HUES6 (cell line): ENCODE results near the gene SPDYE3.
"Not testable (repeated sequence)": the region's sequence is repeated elsewhere in the genome, so short reads cannot be mapped to it uniquely, and the experiment has no call there.

Source experiments
- H3K27ac ChIP-seq: 2 replicates; pipeline ENCODE4 v1.7.0; 2013; ENCODE audit warnings: low read depth, mild to moderate bottlenecking, low read length, inconsistent platforms
- H3K27me3 ChIP-seq: 2 replicates; pipeline ENCODE4 v1.6.1; 2013; ENCODE audit warnings: low read length; ENCODE audit not compliant: control insufficient read depth, insufficient read depth
- H3K36me3 ChIP-seq: 2 replicates; pipeline ENCODE4 v1.6.1; 2013; ENCODE audit warnings: low read length; ENCODE audit not compliant: control insufficient read depth, insufficient read depth
- H3K4me1 ChIP-seq: 2 replicates; pipeline ENCODE4 v1.6.1; 2013; ENCODE audit warnings: low read length; ENCODE audit not compliant: control insufficient read depth, insufficient read depth
- H3K4me3 ChIP-seq: 2 replicates; pipeline ENCODE4 v1.5.1; 2013; ENCODE audit warnings: low read depth, low read length
- H3K9ac ChIP-seq: one replicate; pipeline ENCODE4 v1.6.1; 2013; ENCODE audit warnings: mild to moderate bottlenecking, low read length
- H3K9me3 ChIP-seq: 2 replicates; pipeline ENCODE4 v1.6.1; 2013; ENCODE audit warnings: low read depth, low read length; ENCODE audit not compliant: control insufficient read depth, insufficient read depth

Gene SPDYE3

DNA sequence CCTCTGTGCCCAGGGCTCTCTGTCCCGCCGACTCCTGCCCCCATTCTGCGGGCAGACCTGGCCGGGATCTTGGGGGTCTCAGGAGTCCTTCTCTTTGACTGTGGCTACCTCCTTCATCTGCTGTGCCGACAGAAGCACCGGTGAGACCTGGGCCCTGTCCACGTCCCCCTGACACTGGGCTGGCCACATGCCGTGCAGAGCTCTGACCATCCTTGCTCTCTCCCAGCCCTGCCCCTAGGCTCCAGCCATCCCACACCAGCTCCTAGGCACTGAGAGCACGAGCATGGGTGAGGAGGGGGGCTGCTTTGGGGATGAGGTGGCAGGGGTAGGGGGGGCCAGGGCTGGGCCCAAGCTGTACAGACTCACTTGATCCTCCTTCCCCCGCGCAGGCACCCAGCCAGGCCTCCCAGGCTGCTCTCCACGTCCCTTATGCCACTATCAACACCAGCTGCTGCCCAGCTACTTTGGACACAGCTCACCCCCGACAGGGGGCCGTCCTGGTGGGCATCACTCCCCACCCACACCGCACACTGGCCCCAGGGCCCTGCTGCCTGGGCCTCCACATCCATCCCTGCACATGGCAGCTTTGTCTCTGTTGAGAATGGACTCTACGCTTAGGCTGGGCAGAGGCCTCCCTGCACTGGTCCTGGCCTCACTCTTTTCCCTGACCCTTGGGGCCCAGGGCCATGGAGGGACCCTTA lies 45.6 kb downstream of the SPDYE3 start:
- peaks cover 93% of the 10 kb centered on the region for H3K36me3 ChIP-seq
- H3K27ac ChIP-seq, result no peak overlapping the region
- H3K4me3 ChIP-seq, result no peak overlapping the region
- no peaks in the 10 kb centered on the region for H3K9me3 ChIP-seq
- H3K9ac ChIP-seq, result no peak overlapping the region
- H3K27me3 ChIP-seq, result no peaks in the 10 kb centered on the region
- H3K4me1 ChIP-seq, result no peaks in the 10 kb centered on the region

GRCh38 chr7:100353685-100354330 lies 46.3 kb downstream of the SPDYE3 start:
- no peak overlapping the region for H3K4me3 ChIP-seq
- H3K27me3 ChIP-seq, result no peaks in the 10 kb centered on the region
- no peaks in the 10 kb centered on the region for H3K9me3 ChIP-seq
- H3K9ac ChIP-seq, result no peak overlapping the region
- H3K36me3 ChIP-seq, result peaks cover 96% of the 10 kb centered on the region
- no peaks in the 10 kb centered on the region for H3K4me1 ChIP-seq
- H3K27ac ChIP-seq, result no peak overlapping the region

- no peaks in the 10 kb centered on the region for H3K4me1 ChIP-seq
- H3K4me3 ChIP-seq, result no peak overlapping the region
- no peaks in the 10 kb centered on the region for H3K9me3 ChIP-seq
- H3K27me3 ChIP-seq, result no peaks in the 10 kb centered on the region
- no peak overlapping the region for H3K27ac ChIP-seq
- H3K9ac ChIP-seq, result no peak overlapping the region
- H3K36me3 ChIP-seq, result peaks cover 97% of the 10 kb centered on the region
Observed at GRCh38 chr7:100356416-100357068, 49.0 kb downstream of the SPDYE3 start.

DNA sequence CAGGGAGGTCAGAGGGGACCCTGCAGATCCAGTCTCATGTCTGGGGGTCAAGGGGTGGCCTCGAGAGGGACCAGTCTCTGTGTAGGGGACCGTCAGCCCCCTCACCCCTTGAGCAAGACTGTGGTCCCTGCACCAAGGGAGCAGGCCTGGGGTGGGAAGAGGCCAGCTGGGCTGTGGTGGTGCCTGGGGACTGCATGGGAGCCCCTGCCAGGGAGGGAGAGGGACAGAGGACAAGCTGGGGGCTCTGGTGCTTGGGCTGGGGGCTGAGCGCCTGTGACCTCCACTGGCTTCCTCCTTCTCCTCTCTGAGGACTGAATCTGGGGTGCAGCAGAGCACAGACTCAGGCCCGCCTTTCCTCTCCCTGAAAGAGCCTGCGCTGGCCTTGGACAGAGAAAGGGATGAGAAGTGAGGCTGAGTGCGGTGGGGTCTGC lies 49.6 kb downstream of the SPDYE3 start:
- H3K4me1 ChIP-seq, result no peaks in the 10 kb centered on the region
- no peaks in the 10 kb centered on the region for H3K9me3 ChIP-seq
- peaks cover 97% of the 10 kb centered on the region for H3K36me3 ChIP-seq
- no peak overlapping the region for H3K9ac ChIP-seq
- no peak overlapping the region for H3K4me3 ChIP-seq
- no peak overlapping the region for H3K27ac ChIP-seq
- H3K27me3 ChIP-seq, result no peaks in the 10 kb centered on the region

DNA sequence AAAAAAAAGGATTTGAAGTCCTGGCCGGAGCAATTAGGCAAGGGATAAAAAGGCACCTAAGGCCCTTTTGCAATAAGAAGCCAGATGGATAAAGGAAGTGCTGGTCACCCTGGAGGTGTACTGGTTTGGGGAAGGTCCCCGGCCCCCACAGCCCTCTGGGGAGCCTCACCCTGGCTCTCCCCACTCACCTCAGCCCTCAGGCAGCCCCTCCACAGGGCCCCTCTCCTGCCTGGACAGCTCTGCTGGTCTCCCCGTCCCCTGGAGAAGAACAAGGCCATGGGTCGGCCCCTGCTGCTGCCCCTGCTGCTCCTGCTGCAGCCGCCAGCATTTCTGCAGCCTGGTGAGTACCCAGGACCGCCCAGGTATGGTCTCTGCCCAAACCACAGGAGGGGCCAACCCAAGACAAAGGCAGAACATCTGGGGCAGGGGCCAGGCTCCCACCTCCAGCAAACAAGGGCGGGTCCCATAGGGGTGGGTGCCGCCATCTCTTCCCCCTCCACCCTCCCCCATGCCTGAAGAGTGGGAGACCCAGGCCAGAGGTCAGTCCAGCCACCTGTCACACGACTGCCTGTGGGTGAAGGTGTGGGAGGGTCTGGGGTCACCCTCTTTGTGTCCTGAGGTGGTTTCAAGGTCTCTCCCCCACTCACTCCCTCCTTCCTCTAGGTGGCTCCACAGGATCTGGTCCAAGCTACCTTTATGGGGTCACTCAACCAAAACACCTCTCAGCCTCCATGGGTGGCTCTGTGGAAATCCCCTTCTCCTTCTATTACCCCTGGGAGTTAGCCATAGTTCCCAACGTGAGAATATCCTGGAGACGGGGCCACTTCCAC lies 50.7 kb downstream of the SPDYE3 start, which contains the start of gene PILRB:
TSS of gene PILRB (plus strand) at position 91 of the 830 bp plus-strand sequence. CDS start at position 277, 186 bp downstream.
- Histone ChIP-seq H3K4me1 (no peaks in the 10 kb centered on the region), H3K27me3 (no peaks in the 10 kb centered on the region), H3K27ac (no peak within 1 kb of the TSS), H3K9me3 (no peaks in the 10 kb centered on the region), H3K36me3 (peaks cover 98% of the 10 kb centered on the region), H3K9ac (no peak within 1 kb of the TSS), H3K4me3 (no peak within 1 kb of the TSS)

- H3K4me1 ChIP-seq, result no peaks in the 10 kb centered on the region
- peaks cover 97% of the 10 kb centered on the region for H3K36me3 ChIP-seq
Observed at GRCh38 chr7:100358857-100359212, 51.3 kb downstream of the SPDYE3 start.

GRCh38 chr7:100360135-100360854 lies 52.8 kb downstream of the SPDYE3 start:
- no peak overlapping the region for H3K27ac ChIP-seq
- H3K9me3 ChIP-seq, result no peaks in the 10 kb centered on the region
- no peak overlapping the region for H3K4me3 ChIP-seq
- H3K36me3 ChIP-seq, result peaks cover 91% of the 10 kb centered on the region
- H3K9ac ChIP-seq, result no peak overlapping the region
- no peaks in the 10 kb centered on the region for H3K27me3 ChIP-seq
- no peaks in the 10 kb centered on the region for H3K4me1 ChIP-seq

More at GRCh38 chr7:100358857-100359212, 51.3 kb downstream of the SPDYE3 start:
- Histone ChIP-seq H3K9me3 (no peaks in the 10 kb centered on the region), H3K27me3 (no peaks in the 10 kb centered on the region), H3K27ac (no peak overlapping the region), H3K9ac (no peak overlapping the region), H3K4me3 (no peak overlapping the region)

- Histone ChIP-seq H3K4me3 (no peak overlapping the region), H3K27me3 (no peaks in the 10 kb centered on the region), H3K4me1 (0 out of 2 replicates have a peak, but pooled peaks cover 7% of the 10 kb centered on the region), H3K36me3 (peaks cover 70% of the 10 kb centered on the region), H3K27ac (no peak overlapping the region), H3K9me3 (no peaks in the 10 kb centered on the region), H3K9ac (no peak overlapping the region)
Observed at GRCh38 chr7:100363098-100363497, 55.6 kb downstream of the SPDYE3 start.

- not testable (repeated sequence) for H3K9me3 ChIP-seq, H3K4me1 ChIP-seq, H3K9ac ChIP-seq, H3K27ac ChIP-seq, H3K27me3 ChIP-seq, H3K4me3 ChIP-seq
- H3K36me3 ChIP-seq, result peaks cover 63% of the 10 kb centered on the region
Observed at GRCh38 chr7:100363797-100364196, 56.3 kb downstream of the SPDYE3 start.

DNA sequence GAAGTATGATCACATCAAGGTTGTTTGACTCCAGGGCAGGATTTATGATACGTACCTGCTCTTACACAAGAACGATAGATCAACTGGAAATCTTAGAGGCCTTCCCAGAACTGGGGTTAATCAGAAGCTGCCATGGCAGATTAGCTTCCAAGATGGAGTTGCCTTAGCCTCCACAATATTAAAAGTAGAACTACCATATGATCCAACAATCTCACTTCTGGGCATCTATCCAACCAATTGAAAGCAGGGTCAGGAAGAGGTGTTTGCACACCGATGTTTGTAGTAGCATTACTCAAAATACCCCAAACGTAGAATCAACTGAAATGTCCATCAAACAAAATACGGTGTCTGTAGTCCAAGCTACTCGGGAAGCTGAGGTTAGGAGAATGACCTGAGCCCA lies 57.0 kb downstream of the SPDYE3 start:
- Histone ChIP-seq H3K27ac (no peak overlapping the region), H3K9me3 (no peaks in the 10 kb centered on the region), H3K9ac (no peak overlapping the region), H3K36me3 (peaks cover 57% of the 10 kb centered on the region), H3K27me3 (no peaks in the 10 kb centered on the region), H3K4me3 (no peak overlapping the region), H3K4me1 (0 out of 2 replicates have a peak, but pooled peaks cover 7% of the 10 kb centered on the region)
